CD8-positive, alpha-beta memory T cell (primary cell): ENCODE measurements around the gene TUSC2. TPM values are rescaled to one million over a fixed set of nuclear protein-coding genes. Genes with fewer than 3 reads are reported as not detected.
A peak's percentile ranks its signal among the peaks of the same experiment; 100 is the strongest.

Experiments used
- CTCF ChIA-PET: fragments of 350-600 bp; sonication (Branson Sonifier 250); formaldehyde crosslinking; loops from one replicate; lab custom pipeline; 2021; ENCODE audit warnings: antibody characterized with exemption; lab: Charles Lee
- POLR2A ChIA-PET: fragments of 350-600 bp; sonication (Branson Sonifier 250); formaldehyde crosslinking; loops from one replicate; lab custom pipeline; 2021; ENCODE audit warnings: antibody characterized with exemption; lab: Charles Lee
- DNase-seq, 5 donors: peaks; one replicate each; pipeline versions ENCODE4 v3.0.0 to v3.0.0-alpha.2; 2020 to 2022; ENCODE audit warnings: mixed read lengths in 1 of 5
- H3K27ac ChIP-seq: one replicate; pipeline ENCODE4 v1.7.0; 2013; ENCODE audit warnings: low read depth, mild to moderate bottlenecking, low read length, moderate library complexity
- H3K27me3 ChIP-seq: 2 replicates; pipeline ENCODE4 v1.7.0; 2013; ENCODE audit warnings: low read length, mild to moderate bottlenecking; ENCODE audit not compliant: insufficient read depth, poor library complexity, severe bottlenecking
- H3K36me3 ChIP-seq: 2 replicates; pipeline ENCODE4 v1.7.0; 2013; ENCODE audit warnings: mild to moderate bottlenecking, low read length, moderate library complexity; ENCODE audit not compliant: insufficient read depth
- H3K4me1 ChIP-seq: 2 replicates; pipeline ENCODE4 v1.7.0; 2013; ENCODE audit warnings: mild to moderate bottlenecking, low read length, moderate library complexity; ENCODE audit not compliant: insufficient read depth
- H3K4me3 ChIP-seq: 2 replicates; pipeline ENCODE4 v1.7.0; 2013; ENCODE audit warnings: mild to moderate bottlenecking, low read length
- H3K9me3 ChIP-seq: 2 replicates; pipeline ENCODE4 v1.7.0; 2013; ENCODE audit warnings: mild to moderate bottlenecking, low read length
- H3K27ac Mint-ChIP-seq, 8 donors: one replicate each; pipeline ENCODE4 v1.8.0; 2020 to 2021; ENCODE audit warnings: mixed read lengths in 8 of 8, mild to moderate bottlenecking in 6 of 8, inconsistent platforms in 3 of 8, moderate library complexity in 3 of 8
- H3K27me3 Mint-ChIP-seq, 2 donors: one replicate each; pipeline ENCODE4 v1.8.0; 2020 to 2021; ENCODE audit warnings: mixed read lengths in 2 of 2, mild to moderate bottlenecking in 1 of 2, moderate library complexity in 1 of 2
- H3K36me3 Mint-ChIP-seq, 3 donors: one replicate each; pipeline ENCODE4 v1.8.0; 2020 to 2021; ENCODE audit warnings: mixed read lengths in 3 of 3, inconsistent platforms in 1 of 3, mild to moderate bottlenecking in 1 of 3
- H3K4me1 Mint-ChIP-seq, 3 donors: one replicate each; pipeline ENCODE4 v1.8.0; 2020 to 2021; ENCODE audit warnings: mixed read lengths in 3 of 3, inconsistent platforms in 1 of 3, mild to moderate bottlenecking in 1 of 3
- H3K4me3 Mint-ChIP-seq, 7 donors: one replicate each; pipeline ENCODE4 v1.8.0; 2020 to 2021; ENCODE audit warnings: mixed read lengths in 7 of 7, mild to moderate bottlenecking in 6 of 7, moderate library complexity in 4 of 7, inconsistent platforms in 2 of 7
- H3K9me3 Mint-ChIP-seq, 5 donors: one replicate each; pipeline ENCODE4 v1.8.0; 2020 to 2022; ENCODE audit warnings: mixed read lengths in 5 of 5, mild to moderate bottlenecking in 3 of 5, moderate library complexity in 2 of 5, inconsistent platforms in 1 of 5
- polyA plus RNA-seq: library from polyadenylated mRNA; unstranded; fragments of 300-500 nt; fragmentation: Illumina TruSeq; gene quantifications from one replicate; pipeline ENCODE4 v1.2.3, GENCODE V29; 2021
- total RNA-seq, 2 experiments: library from RNA; stranded (reverse); gene quantifications; one replicate each; pipeline ENCODE4 v1.2.3, GENCODE V29; 2021

Gene TUSC2
- total RNA-seq (10 to 100 TPM; 31.4 to 36.6 TPM), polyA plus RNA-seq (52.9 TPM)

- H3K36me3 ChIP-seq: peaks cover 32% of the 10 kb centered on the region
- Mint-ChIP-seq H3K9me3 (no peaks in the 10 kb centered on the region), H3K27ac (peak within 1 kb of the TSS; percentile 77 to 96 (median 94)), H3K4me3 (peak within 1 kb of the TSS; percentile 82 to 97 (median 91)), H3K36me3 (peaks cover 0 to 57% (median 0%) of the 10 kb centered on the region in 3 donors), H3K4me1 (peaks cover 26 to 47% (median 31%) of the 10 kb centered on the region in 3 donors), H3K27me3 (peaks cover 0 to 1% of the 10 kb centered on the region in 2 donors)
- H3K9me3 ChIP-seq: no peaks in the 10 kb centered on the region
- H3K4me3 ChIP-seq: peak within 1 kb of the TSS; percentile 70
- H3K27me3 ChIP-seq: no peaks in the 10 kb centered on the region
- H3K4me1 ChIP-seq: peaks cover 19% of the 10 kb centered on the region
- peak; percentile 92 to 96 (median 93) for DNase-seq
- CTCF ChIA-PET: interaction anchor here (0.7 to 2.5 kb wide), 9 partner anchors 9 to 135 kb away, joined by 3 to 19 read pairs (median 4); partner anchors contain the start of genes IFRD2 and RASSF1
- POLR2A ChIA-PET: interaction anchor here (0.6 to 3.9 kb wide), 11 partner anchors 9 to 1058 kb away, joined by 3 to 57 read pairs (median 6); partner anchors contain the start of genes CYB561D2, HYAL3, IFRD2 and NAA80
- peak within 1 kb of the TSS; percentile 71 for H3K27ac ChIP-seq
Observed at GRCh38 chr3:50327943-50328691, at the start of gene TUSC2. Gene TUSC2, minus strand, starts transcription at chr3:50328223. Its CDS starts 124 bp downstream, at chr3:50328099.

- CTCF ChIA-PET: no interaction called here
- Histone ChIP-seq H3K9me3 (no peaks in the 10 kb centered on the region), H3K4me1 (no peaks in the 10 kb centered on the region), H3K27ac (no peak overlapping the region), H3K36me3 (no peaks in the 10 kb centered on the region), H3K27me3 (no peaks in the 10 kb centered on the region), H3K4me3 (no peak overlapping the region)
- Mint-ChIP-seq H3K4me3 (no peak overlapping the region), H3K36me3 (no peaks in the 10 kb centered on the region), H3K27ac (peak overlapping the region in 1 of 8 donors; percentile 81), H3K9me3 (no peaks in the 10 kb centered on the region), H3K4me1 (peaks cover 0 to 1% (median 0%) of the 10 kb centered on the region in 3 donors), H3K27me3 (no peaks in the 10 kb centered on the region)
- POLR2A ChIA-PET: no interaction called here
- DNase-seq: no peak
Observed at GRCh38 chr3:50375258-50375931, 47.4 kb upstream of the TUSC2 start.

- Histone ChIP-seq H3K36me3 (no peaks in the 10 kb centered on the region), H3K4me3 (no peak overlapping the region), H3K9me3 (no peaks in the 10 kb centered on the region), H3K27me3 (no peaks in the 10 kb centered on the region), H3K4me1 (no peaks in the 10 kb centered on the region), H3K27ac (no peak overlapping the region)
- POLR2A ChIA-PET: no interaction called here
- CTCF ChIA-PET: no interaction called here
- Mint-ChIP-seq H3K9me3 (no peaks in the 10 kb centered on the region), H3K27me3 (no peaks in the 10 kb centered on the region), H3K27ac (no peak overlapping the region), H3K4me3 (no peak overlapping the region), H3K4me1 (peaks cover 0 to 1% (median 0%) of the 10 kb centered on the region in 3 donors), H3K36me3 (no peaks in the 10 kb centered on the region)
- DNase-seq: no peak
Observed at GRCh38 chr3:50374363-50375257, 46.6 kb upstream of the TUSC2 start.

- Mint-ChIP-seq H3K9me3 (no peaks in the 10 kb centered on the region), H3K36me3 (no peaks in the 10 kb centered on the region), H3K27ac (peak overlapping the region in 1 of 8 donors; percentile 75), H3K4me1 (peaks cover 0 to 8% (median 4%) of the 10 kb centered on the region in 3 donors), H3K4me3 (no peak overlapping the region), H3K27me3 (no peaks in the 10 kb centered on the region)
- no peaks in the 10 kb centered on the region for H3K4me1 ChIP-seq
- H3K36me3 ChIP-seq: no peaks in the 10 kb centered on the region
- CTCF ChIA-PET: no interaction called here
- no peak overlapping the region for H3K4me3 ChIP-seq
- no peaks in the 10 kb centered on the region for H3K27me3 ChIP-seq
- no peak overlapping the region for H3K27ac ChIP-seq
- POLR2A ChIA-PET: no interaction called here
- H3K9me3 ChIP-seq: no peaks in the 10 kb centered on the region
- DNase-seq: no peak
Observed at GRCh38 chr3:50373146-50374051, 45.4 kb upstream of the TUSC2 start.

- H3K4me3 ChIP-seq: no peak overlapping the region
- CTCF ChIA-PET: no interaction called here
- no peaks in the 10 kb centered on the region for H3K27me3 ChIP-seq
- Mint-ChIP-seq H3K27me3 (no peaks in the 10 kb centered on the region), H3K27ac (peak overlapping the region in 1 of 8 donors; percentile 88), H3K4me1 (peaks cover 0 to 13% (median 6%) of the 10 kb centered on the region in 3 donors), H3K9me3 (no peaks in the 10 kb centered on the region), H3K4me3 (no peak overlapping the region), H3K36me3 (no peaks in the 10 kb centered on the region)
- peak in 1 of 5 donors; percentile 29 for DNase-seq
- no peaks in the 10 kb centered on the region for H3K9me3 ChIP-seq
- POLR2A ChIA-PET: no interaction called here
- H3K36me3 ChIP-seq: no peaks in the 10 kb centered on the region
- H3K4me1 ChIP-seq: no peaks in the 10 kb centered on the region
- H3K27ac ChIP-seq: no peak overlapping the region
Observed at GRCh38 chr3:50372349-50372748, 44.3 kb upstream of the TUSC2 start.

GRCh38 chr3:50371133-50371685 lies 43.2 kb upstream of the TUSC2 start:
- ChIA-PET CTCF (interaction anchor here (1.1 to 2.0 kb wide), 2 partner anchors 24 to 125 kb away, joined by 3 to 5 read pairs; no protein-coding TSS in a partner anchor), POLR2A (no interaction called here)
- no peaks in the 10 kb centered on the region for H3K27me3 ChIP-seq

More at GRCh38 chr3:50371133-50371685, 43.2 kb upstream of the TUSC2 start:
- H3K4me3 Mint-ChIP-seq: no peak overlapping the region
- no peaks in the 10 kb centered on the region for H3K9me3 ChIP-seq
- peak overlapping the region in 1 of 8 donors; percentile 72 for H3K27ac Mint-ChIP-seq
- DNase-seq: no peak
- H3K27ac ChIP-seq: no peak overlapping the region
- H3K4me1 ChIP-seq: peaks cover 8% of the 10 kb centered on the region
- H3K36me3 ChIP-seq: no peaks in the 10 kb centered on the region
- H3K4me3 ChIP-seq: no peak overlapping the region
- peaks cover 3 to 24% (median 10%) of the 10 kb centered on the region in 3 donors for H3K4me1 Mint-ChIP-seq
- H3K36me3 Mint-ChIP-seq: no peaks in the 10 kb centered on the region
- H3K27me3 Mint-ChIP-seq: no peaks in the 10 kb centered on the region
- no peaks in the 10 kb centered on the region for H3K9me3 Mint-ChIP-seq
